ENCODE measurements around the gene CRISPLD2.

Gene CRISPLD2, protein sequence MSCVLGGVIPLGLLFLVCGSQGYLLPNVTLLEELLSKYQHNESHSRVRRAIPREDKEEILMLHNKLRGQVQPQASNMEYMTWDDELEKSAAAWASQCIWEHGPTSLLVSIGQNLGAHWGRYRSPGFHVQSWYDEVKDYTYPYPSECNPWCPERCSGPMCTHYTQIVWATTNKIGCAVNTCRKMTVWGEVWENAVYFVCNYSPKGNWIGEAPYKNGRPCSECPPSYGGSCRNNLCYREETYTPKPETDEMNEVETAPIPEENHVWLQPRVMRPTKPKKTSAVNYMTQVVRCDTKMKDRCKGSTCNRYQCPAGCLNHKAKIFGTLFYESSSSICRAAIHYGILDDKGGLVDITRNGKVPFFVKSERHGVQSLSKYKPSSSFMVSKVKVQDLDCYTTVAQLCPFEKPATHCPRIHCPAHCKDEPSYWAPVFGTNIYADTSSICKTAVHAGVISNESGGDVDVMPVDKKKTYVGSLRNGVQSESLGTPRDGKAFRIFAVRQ

DNA sequence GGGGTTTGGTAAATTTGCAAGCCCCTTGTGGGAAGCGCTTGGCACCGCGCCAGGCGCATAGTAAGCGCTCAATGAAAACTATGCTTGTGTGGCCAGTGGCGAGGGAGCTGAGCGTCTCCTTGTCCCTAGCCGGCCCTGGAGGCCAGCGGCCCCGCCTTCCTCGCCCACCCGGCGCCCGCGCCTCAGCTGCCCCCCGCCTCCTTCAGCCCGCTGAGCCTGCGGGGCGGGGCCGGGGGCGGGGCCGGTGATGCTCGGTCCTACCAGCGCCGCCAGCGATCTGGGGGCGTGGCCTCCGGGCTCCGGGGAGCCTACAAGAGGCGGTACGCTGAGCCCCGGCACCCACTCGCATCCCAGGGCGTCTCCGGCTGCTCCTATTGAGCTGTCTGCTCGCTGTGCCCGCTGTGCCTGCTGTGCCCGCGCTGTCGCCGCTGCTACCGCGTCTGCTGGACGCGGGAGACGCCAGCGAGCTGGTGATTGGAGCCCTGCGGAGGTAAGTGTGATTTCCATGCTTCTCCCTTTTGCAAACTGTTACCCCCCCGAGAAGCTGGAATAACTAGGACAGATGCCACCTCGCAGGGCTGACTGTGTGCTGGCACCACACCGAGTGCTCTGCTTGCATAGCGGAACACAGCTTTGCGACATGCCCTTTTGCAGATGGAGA, at the start of gene CRISPLD2:
Gene CRISPLD2 (plus strand): TSS at position 342 of the 661 bp plus-strand sequence. CDS start 18,511 bp downstream, outside the sequence.
- DNase-seq, result peak; percentile 94

DNA sequence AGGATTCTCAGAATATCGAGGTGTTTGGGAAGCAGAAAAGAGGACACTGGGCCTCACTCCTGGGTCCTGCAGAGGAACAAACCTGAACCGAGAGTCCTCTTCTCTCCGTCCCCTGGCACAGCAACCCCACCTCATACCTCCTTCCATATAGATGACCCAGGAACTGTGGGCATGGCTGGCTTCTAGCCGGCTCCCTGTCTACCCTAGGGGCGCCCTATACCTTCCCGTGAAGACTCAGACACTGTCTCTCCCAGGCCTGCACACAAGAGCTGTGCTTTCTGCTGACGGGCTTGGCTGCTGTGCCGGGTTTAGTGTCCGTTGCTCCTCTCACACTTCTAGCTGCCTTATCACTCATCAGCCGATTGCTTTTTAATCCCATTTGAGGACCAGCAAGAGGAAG, 46.5 kb upstream of the CRISPLD2 start:
- no peak for DNase-seq

DNA sequence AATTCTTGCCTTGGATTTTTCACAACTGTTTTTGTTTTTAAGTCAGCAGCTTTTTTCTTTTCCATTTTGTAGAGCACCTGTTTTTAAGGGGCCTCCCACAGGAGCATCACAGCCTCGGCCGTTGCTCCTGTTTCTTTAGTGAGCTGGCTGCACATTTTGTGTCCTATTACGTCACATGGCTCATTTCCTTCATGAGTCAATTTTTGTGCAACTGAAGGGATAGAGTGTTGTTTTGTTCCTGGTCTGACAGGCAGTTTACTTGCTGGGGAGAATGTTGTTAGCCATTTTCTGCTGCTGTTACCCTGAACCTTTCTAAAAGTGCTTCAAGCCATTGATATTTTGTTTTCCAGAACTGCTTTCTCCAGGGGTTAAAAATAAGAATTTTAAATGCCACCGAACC, 45.0 kb upstream of the CRISPLD2 start:
- DNase-seq, result no peak

DNA sequence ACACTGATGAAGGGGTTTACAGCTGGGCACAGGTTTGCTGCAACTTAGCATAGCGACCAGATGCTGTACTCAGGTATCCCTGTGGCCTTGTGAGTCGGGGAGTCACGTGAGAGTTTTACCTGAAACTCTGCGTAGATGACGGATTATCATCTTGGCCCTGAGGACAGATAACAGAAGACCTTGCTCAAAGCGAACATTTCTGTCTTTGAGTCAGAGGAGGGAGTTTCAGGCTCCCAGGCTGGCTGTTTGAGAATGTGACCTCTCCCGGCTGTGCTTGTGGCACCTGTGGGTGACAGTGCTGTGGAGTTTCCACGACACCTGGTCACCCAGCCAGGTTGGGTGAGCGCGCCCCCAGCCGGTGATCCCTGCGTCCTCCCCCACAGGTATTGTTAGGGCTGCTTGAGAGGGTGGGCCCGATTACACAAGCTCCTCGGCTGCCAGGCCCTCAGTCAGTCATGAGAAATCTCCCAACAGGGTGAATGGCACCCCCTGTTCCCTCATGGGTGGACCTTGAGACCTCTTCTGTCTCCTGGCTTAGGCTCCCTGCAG, 44.4 kb upstream of the CRISPLD2 start:
- no peak for DNase-seq

DNA sequence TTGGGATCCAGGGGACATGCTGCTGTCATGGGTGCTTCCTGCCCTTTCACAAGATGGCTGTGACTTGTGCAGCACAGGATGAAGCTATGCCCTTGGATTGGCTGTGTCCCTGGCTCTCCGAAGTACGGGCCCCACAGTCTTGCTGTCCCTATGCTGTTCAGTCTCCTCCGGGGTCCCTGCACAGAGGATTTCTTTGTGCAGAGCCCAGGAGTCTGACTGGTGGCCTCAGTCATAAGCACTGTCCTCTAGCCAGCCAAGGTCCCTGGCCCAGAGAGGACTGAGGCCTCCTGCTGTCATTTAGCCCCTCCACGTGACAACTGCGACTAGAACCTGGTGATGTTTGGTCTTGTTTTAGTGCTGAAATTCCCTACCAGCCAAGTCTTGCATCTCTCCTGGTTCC, 42.4 kb upstream of the CRISPLD2 start:
- DNase-seq, result no peak

DNA sequence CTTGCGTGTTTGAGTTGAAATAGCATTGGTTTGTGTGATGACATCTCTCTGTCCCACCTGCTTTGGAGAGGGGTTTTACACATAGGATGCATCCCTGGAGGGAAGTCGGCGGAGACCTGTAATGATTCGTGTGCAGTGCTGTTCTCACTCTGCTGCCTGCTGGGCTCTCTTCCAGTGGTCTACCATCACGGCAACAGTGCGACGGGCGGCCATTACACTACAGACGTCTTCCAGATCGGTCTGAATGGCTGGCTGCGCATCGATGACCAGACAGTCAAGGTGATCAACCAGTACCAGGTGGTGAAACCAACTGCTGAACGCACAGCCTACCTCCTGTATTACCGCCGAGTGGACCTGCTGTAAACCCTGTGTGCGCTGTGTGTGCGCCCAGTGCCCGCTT, 41.1 kb upstream of the CRISPLD2 start:
- DNase-seq, result no peak

DNA sequence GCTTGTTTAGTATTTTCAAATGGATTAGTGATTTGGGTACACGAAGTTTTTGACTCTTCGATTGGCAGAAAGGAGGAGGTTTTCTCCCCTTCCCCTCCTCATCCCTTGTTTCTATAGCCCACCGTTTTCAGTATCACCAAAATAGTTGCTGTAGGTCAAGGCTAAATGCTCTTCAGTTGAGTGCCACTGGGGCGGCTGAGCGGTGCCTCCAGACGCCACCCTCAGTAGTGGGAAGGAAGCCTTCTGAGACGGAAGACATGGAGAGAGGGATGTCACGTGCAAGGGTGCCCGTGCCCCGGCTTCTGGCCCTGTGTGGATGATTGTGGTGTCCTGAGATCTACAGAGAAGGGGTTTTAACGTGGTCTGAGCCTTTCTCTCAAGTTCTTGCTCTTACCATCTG, 39.7 kb upstream of the CRISPLD2 start:
- DNase-seq, result no peak

DNA sequence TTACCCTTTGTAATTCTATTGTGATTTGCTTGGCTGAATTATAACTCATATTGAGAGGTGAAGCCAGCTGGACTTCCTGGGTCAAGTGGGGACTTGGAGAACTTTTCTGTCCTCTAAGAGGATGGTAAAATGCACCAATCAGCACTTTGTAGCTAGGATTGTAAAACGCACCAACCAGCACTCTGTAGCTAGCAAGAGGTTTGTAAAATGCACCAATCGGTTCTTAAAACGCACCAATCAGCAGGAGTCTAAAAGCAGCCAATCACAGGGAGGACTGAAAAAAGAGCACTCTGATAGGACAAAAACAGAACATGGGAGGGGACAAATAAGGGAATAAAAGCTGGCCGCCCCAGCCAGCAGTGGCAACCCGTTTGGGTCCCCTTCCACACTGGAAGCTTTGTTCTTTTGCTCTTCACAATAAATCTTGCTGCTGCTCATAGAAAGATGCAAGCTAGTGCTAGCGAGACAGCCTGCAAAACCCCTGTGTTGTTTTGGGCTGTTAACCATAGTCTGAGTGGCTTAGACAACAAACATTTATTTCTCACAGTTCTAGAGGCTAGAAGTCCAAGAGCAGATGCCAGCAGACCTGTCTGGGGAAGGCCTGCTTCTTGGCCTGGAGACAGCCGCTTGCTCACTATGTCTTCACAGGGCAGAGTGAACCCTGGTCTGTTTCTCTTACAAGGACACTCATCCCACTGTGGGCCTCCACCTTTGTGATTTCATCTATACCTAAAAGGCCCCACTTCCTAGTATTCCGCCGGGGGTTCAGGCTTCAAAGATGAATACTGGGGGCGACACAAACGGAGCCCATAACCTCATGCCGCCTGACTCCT, 39.0 kb upstream of the CRISPLD2 start:
- DNase-seq, result no peak

DNA sequence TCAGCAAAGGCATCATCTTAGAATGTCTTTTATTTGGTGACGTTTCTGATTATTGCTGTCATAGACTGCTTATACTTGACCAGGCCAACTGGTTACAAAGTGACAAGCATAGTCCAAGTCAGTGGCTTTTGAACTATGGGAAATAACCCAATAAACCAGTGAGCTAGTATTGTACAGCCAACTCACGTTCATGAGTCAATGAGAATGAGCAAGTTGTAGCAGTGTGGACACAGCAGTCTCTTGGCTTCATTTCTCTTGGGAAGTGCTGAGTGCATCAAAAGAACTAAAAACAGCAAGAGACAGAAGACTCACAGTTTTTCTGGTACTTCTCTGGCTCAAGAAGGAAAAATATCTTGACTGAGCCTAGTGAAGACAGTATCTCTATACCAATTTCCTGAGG, 36.9 kb upstream of the CRISPLD2 start:
- DNase-seq, result no peak

DNA sequence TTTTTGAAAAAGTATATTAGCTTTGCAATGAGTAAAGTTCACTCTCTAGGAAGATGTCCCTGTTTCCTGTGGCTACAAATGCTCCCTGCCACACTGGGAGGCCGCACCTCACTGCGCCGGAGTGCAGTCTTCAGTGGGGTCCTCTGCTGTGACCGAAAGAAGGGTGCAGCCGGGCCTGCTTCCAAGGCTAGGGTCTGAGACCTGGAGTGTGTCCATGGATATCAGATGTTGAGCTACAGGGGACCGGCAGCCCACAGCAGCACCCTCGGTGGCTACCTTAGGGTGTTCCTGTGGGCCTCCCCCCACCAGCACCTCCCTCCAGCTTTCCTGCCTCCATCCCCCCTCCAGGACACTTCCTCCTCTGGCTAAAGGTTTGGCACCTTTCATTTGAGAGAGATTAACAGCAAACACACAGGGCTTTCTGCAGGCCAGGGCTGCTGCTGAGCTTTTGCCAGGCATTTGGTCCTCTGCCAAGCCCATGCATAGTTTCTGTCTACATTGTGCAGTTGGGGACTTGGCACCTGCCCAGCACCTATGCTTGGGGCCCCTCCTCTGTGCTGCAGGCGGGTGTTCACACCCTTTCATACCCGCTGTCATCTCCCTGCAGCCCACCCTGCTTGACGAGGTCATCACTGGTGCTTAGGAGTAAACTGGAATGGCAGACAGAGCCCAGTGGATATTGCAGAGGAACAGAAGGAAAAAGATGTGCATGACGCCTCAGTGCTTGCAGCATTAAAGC, 33.8 kb upstream of the CRISPLD2 start:
- DNase-seq, result peak; percentile 95

DNA sequence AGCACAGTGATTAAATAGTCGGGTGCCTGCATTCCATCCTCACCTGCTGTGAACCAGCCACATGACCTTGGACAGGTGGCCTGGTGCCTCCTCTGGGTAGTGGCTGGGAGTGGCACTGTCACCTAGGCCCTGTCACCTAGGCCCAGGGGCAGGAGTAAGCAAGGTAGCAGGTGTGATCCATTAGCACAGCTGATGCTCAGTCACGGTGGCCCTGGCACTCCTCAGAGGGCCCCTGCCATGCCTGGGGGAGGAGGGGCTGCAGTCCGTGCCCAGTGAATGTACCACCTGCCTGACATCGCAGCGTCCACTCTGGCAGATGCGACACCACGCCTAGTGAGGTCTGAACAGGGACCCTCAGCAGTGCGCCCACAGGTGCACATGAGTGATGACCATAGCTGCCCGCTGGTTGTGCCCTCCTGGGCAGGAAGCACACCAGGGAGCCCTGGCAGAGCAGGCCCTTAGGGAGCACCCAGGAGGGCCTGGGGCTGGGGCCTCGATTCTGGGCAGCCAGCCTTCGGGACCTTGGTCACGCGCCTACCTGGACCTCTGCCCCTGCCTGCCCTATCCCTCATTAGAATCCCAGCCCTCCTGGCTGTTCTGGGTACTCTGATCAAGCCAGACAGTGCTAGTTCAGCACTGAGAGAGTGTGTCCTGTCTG, 33.1 kb upstream of the CRISPLD2 start:
- peak; percentile 84 for DNase-seq

DNA sequence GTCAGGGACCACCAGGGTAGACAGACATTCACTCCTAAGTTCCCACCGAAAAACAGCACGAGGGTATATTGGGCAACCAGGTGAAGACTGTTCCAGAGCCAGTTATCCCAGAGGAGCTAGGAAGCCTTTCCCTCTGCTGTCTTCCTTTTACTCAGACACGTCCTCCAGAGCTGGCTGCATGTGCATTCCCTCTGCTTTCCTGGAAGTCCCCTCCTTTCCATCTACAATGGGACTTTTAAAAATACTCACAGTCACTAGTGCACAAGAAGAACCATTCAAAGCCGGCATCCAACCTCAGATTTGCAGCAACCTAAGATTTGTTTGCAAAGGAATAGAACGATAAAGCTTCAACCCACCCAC, 32.5 kb upstream of the CRISPLD2 start:
- peak; percentile 27 for DNase-seq

DNA sequence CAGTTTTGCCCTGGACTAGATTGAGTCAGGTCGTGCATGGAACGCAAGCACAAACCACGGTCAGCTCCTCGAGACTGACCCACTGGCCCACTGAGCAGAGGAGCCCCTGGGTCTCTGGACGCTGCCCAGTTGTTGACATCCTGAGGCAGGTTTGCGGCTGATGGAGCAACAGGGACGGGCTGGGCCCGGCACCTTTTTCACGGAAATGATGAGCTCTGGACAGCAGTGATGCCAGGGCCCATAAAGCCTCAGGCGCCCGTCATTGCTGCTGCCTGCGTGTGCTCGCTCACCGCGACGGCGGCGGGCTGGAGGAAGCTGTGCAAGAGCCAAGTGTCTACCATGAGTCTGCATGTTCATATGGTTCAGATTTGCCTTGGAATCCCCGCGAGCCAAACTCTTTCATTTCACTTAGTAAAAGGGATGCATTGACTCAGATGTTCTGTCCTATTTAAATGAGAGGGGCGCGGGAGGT, 30.8 kb upstream of the CRISPLD2 start:
- DNase-seq, result no peak

DNA sequence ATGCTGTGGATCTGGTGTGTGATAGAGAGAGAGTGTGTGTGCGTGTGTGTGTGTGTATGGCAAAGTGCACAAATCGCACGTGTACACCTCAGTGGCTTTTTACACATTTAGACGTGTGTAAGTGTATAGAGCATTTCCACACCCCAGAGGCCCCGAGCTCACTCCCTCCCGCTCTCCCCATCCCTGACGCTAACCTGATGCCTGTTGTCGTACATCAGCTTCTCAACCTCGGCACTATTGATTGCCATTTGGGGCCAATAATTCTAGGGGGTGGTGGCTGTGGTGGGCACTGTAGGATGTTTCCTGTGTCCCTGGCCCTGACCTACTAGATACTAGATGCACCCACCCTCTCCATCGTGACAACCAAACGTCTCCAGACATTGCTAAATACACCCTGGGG, 30.4 kb upstream of the CRISPLD2 start:
- no peak for DNase-seq

DNA sequence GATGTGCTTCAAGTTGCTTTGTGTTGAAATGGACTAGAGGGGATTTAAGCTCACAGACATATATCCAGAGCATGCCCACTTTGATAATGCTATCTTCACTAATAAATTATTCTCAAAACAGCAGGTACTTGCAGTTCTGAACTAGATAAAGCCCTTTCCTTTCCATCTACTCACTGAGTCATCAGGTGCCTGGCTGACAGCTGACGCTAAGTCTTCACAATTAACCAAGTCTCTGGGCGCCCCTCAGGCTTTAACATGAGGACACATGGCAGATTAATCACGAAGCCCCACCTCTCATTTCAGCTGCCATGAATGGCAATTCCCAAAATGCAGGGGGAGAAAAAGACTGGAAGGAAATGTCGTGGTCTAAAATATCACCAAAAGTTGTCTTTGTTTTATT, 29.5 kb upstream of the CRISPLD2 start:
- peak; percentile 4 for DNase-seq

DNA sequence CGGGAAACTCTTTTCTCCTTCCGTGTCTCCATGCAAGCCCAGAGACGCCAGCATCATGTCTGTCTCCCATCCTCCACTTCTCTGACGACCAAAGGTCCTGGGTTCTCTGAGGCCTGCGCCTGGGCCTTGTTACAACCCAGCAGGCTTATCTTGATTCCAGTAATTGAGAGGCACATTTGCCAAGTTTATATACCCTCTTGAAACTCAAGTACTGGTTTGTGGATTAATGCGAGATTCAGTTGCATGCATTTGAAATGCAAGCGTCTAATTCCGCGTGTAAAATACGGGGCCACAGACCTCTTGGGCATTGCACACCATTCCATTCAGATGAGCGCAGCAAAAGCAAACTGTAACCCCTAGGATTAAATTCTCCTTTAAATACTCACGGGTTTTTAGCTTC, 28.7 kb upstream of the CRISPLD2 start:
- no peak for DNase-seq

DNA sequence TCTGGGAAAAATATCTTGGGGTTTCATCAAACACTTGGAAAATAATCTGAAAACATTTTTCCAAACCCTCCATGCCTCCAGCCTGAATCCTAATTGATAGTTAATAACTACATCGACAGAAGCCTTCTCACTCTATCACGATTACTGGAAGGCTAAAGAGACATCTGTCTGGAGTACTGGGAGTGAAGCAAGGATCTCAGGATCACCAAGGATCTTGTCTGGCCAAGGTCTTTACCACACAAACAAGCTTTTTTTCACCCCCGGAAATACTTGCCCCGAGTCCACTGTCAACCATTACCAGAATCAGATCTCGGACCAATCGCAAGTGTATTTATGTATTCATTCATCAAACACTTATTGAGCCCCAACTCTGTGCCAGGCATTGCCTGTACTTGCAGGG, 28.3 kb upstream of the CRISPLD2 start:
- no peak for DNase-seq

DNA sequence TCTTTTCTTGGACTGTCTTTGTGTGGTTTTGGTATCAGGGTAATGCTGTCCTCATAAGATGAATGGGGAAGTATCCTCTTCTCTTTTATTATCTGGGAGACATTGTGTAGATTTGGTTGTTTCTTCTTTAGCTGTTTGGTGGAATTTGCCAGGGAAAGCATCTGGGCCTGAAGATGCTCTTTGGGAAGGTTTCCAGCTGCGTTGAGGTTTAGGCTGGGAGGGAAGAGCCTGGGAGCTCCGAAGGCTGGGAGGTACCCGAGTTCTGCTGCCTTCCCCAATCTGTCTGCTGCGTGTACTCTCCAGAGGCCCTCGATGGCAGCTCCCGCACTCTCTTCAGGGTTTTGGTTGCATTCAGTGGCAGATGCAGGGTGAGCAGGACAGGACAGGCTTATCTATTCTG, 25.6 kb upstream of the CRISPLD2 start:
- no peak for DNase-seq

DNA sequence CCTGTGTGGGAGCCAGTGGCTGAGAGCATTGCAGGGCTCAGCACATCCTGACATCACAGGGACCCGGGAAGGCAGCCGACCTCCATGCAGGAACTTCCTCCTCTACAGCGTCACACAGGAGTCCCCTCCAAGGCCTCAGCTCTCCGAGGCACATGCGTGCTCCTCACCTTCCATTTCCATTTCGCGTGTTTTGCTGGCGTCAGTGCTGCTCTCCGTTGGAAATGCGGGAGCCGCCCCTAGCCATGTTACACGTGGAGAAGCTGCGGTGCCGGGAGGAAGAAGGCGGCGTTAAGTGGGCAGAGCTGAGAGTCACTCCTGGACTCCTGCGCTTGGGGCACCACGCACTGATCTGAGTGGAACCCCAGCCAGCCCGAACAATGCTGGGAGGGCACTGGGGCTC, 25.2 kb upstream of the CRISPLD2 start:
- DNase-seq, result no peak

DNA sequence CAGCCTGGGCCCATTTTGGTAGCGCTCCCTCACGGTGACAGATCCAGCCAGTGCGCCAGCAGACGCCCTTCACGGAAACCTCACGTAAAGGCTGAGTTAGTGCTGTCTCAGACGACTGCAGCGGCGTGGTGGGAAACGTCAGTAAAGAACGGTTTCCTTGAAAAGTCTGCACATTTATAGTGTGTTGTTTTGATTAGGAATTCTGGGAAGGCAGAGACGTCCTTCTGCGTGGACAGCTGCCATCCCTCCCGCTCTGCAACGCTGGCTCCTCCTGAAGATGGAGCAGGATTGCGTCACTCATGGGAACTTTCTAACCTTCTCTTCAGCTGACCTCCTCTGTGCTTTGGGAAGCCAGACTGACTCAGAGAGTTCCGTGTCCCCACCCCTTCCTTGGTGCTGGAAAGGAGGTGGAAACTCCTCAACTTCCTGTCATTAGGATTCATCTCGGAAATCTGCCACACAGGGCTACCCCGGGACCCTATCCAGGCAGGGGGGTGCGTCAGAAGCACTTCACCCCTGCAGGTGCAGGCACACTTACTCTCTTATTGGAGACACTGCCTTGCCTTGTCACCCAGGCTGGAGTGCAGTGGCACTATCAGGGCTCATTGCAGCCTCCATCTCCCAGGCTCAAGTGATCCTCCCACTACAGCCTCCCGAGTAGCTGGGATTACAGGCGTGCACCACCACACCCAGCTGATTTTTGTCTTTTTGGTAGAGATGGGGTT, 24.3 kb upstream of the CRISPLD2 start:
- no peak for DNase-seq
